ENCODE results near the gene KCNAB1. TPM values are rescaled to one million over a fixed set of nuclear protein-coding genes. Genes with fewer than 3 reads are reported as not detected.

The KCNAB1 gene
- total RNA-seq, 1 donor from 2014 or later: 2.4 TPM

DNA sequence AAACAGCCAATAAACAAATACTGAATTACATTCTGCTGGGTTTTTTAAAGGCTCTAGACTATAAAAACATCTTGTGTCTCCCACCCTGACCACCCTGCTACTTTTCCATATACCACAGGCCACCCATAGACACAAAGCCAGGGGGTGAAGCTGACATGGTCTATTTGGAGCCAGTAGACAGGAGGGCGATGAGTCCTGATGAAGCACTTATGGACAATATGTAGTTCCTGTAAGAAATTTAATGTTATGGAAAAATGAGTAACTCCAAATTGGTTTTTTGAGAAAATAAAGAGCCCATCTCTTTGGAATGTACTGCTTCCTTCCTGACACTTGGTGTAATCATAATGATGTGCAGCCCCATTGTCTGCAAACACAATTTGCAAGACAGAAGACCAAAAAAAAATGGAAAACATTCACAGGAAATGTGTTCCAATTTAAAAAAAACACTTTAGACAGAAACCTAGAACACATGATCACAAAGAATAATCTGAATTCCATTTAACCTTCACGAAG, 422.7 kb downstream of the KCNAB1 start:
- DNase-seq: no peak
- intact Hi-C loops (cut with micrococcal nuclease): no loop called here
- H3K4me1 ChIP-seq: peaks cover 75% of the 10 kb centered on the region
- no peaks in the 10 kb centered on the region for H3K27me3 ChIP-seq (ENCODE audit: low read depth)
- peaks cover 66% of the 10 kb centered on the region for H3K36me3 ChIP-seq
- H3K9me3 ChIP-seq (replicated peaks): no peaks in the 10 kb centered on the region
- peak overlapping the region; percentile 15 for H3K4me3 ChIP-seq
- TF ChIP-seq, protein P1, sequence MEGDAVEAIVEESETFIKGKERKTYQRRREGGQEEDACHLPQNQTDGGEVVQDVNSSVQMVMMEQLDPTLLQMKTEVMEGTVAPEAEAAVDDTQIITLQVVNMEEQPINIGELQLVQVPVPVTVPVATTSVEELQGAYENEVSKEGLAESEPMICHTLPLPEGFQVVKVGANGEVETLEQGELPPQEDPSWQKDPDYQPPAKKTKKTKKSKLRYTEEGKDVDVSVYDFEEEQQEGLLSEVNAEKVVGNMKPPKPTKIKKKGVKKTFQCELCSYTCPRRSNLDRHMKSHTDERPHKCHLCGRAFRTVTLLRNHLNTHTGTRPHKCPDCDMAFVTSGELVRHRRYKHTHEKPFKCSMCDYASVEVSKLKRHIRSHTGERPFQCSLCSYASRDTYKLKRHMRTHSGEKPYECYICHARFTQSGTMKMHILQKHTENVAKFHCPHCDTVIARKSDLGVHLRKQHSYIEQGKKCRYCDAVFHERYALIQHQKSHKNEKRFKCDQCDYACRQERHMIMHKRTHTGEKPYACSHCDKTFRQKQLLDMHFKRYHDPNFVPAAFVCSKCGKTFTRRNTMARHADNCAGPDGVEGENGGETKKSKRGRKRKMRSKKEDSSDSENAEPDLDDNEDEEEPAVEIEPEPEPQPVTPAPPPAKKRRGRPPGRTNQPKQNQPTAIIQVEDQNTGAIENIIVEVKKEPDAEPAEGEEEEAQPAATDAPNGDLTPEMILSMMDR (IDR thresholded peaks at IDR 0.05; ENCODE audit: borderline replicate concordance): no peak
- H3K27ac ChIP-seq (replicated peaks): peak overlapping the region; percentile 96

- intact Hi-C loops (cut with micrococcal nuclease): no loop called here
- Histone ChIP-seq H3K9me3 (replicated peaks) (no peaks in the 10 kb centered on the region), H3K27ac (replicated peaks) (peak overlapping the region; percentile 96), H3K36me3 (peaks cover 83% of the 10 kb centered on the region), H3K4me3 (peak overlapping the region; percentile 29), H3K4me1 (peaks cover 100% of the 10 kb centered on the region), H3K27me3 (ENCODE audit: low read depth) (no peaks in the 10 kb centered on the region)
- no peak for DNase-seq
- TF ChIP-seq, protein P1 (IDR thresholded peaks at IDR 0.05; ENCODE audit: borderline replicate concordance): no peak
Measured at GRCh38 chr3:156547637-156548036, 427.3 kb downstream of the KCNAB1 start.

- H3K4me1 ChIP-seq: peaks cover 100% of the 10 kb centered on the region
- DNase-seq: no peak
- peak overlapping the region; percentile 96 for H3K27ac ChIP-seq (replicated peaks)
- TF ChIP-seq, protein P1 (IDR thresholded peaks at IDR 0.05; ENCODE audit: borderline replicate concordance): no peak
- no peaks in the 10 kb centered on the region for H3K27me3 ChIP-seq (ENCODE audit: low read depth)
- H3K9me3 ChIP-seq (replicated peaks): no peaks in the 10 kb centered on the region
- intact Hi-C loops (cut with micrococcal nuclease): no loop called here
- H3K36me3 ChIP-seq: peaks cover 84% of the 10 kb centered on the region
- H3K4me3 ChIP-seq: peak overlapping the region; percentile 15
Measured at GRCh38 chr3:156548041-156548687, 427.8 kb downstream of the KCNAB1 start.

DNA sequence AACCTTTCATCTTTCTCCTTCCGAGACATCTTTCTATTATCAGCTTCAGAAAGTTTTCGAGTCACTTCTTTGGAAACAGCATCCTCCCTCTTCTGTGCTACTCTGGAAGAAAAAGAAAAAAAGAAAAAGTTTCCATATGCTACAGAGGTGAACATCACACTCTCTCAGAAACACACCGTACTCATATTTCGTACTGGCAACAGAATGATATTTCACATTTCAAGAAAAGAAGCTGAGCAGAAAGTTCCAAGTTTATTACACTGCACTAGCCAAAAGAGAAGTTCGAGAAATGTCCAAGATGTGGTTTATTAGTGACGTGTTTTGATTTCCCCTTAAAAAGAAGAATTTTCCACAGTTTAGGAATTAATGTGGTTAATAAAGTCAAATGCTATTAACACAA, 428.5 kb downstream of the KCNAB1 start:
- intact Hi-C loops (cut with micrococcal nuclease): no loop called here
- H3K27ac ChIP-seq (replicated peaks): peak overlapping the region; percentile 96
- no peak for DNase-seq
- no peaks in the 10 kb centered on the region for H3K27me3 ChIP-seq (ENCODE audit: low read depth)
- H3K4me3 ChIP-seq: peak overlapping the region; percentile 15
- peaks cover 77% of the 10 kb centered on the region for H3K36me3 ChIP-seq
- peaks cover 100% of the 10 kb centered on the region for H3K4me1 ChIP-seq
- H3K9me3 ChIP-seq (replicated peaks): no peaks in the 10 kb centered on the region
- TF ChIP-seq, protein P1 (IDR thresholded peaks at IDR 0.05; ENCODE audit: borderline replicate concordance): no peak

DNA sequence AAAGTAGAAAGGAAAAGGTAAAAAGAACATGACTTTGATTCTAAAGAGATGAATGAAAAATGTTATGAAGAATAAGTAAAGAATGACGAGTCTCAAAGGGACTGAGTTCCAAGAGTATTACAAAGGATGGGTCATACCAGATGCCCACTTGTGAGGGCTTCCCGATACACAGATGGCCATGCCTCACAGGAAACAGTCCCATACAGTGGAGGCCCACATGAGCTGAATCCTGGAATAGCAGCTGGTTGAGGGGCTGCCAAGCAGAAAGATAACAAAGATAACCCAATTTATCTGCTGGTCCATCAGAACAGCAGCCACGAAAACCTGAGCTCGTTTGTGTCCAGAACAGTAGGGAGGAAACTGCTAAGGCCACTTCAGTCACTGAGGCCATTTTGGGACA, 430.9 kb downstream of the KCNAB1 start:
- Histone ChIP-seq H3K36me3 (peaks cover 55% of the 10 kb centered on the region), H3K9me3 (replicated peaks) (no peaks in the 10 kb centered on the region), H3K27me3 (ENCODE audit: low read depth) (no peaks in the 10 kb centered on the region), H3K27ac (replicated peaks) (peak overlapping the region; percentile 96), H3K4me3 (peak overlapping the region; percentile 90), H3K4me1 (peaks cover 92% of the 10 kb centered on the region)
- DNase-seq: no peak
- TF ChIP-seq, protein P1 (IDR thresholded peaks at IDR 0.05; ENCODE audit: borderline replicate concordance): no peak
- intact Hi-C loops (cut with micrococcal nuclease): loop anchor here (10.0 kb wide), 1 partner anchor 124 kb away; the partner anchor contains the start of gene TIPARP
